ENCODE results near the gene NKAIN2.

The NKAIN2 gene

DNA sequence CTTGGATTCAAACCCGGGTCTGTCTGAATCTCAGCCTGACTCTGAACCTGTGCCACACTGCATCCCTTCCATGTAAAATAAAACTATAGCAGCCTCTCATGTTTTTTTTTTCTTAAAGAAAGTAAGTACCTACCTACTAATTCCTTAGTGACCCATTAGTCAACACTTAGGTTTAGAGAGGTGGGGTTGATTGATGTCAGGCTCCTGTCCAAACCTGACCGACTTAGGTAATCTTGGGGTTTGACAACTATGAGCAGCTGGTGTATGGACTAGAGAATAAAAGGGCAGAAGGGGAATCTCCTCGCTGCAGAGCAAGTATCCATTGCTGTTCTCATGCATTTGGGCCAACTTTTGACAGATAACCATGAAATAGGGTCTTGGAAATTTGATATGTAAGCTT, 6.5 kb downstream of the NKAIN2 start:
- DNase-seq = no peak

DNA sequence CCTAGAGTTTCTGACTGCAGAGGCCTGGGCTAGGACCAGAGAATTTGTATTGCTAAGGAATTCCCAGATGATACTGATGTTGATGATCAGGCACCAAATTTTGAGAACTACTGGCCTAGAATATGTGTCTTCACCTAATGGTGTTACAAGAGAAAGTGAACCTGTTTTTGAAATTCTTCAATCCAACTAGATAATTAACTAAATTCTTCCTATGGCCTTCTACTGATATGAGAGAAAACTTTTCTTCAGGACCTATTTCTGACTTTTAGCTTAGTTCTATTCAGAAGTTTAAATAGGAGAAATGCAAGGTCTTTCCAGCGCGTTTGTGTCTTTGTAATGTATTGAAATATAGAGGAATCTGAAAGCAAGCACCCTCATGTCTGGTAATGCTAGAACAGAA, 7.3 kb downstream of the NKAIN2 start:
- no peak for DNase-seq

DNA sequence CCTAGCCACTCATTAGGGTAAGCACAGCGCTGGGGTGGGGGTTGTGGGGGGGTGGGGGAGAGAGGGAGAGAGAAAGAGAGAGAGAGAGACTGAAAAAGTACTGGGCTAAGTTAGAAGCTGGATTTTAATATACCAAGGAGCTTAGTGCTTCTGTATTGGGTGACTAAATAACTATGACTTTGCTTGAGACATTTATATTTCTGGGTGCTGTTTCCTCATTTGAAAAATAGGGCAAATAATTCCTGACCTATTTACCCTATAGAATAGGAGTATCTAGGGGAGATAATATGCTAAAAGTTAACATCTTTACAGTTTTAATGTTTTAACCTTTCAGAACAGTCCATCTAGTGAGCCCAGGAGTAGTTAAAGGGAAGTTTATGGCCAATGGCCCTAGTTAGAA, 7.7 kb downstream of the NKAIN2 start:
- no peak for DNase-seq

DNA sequence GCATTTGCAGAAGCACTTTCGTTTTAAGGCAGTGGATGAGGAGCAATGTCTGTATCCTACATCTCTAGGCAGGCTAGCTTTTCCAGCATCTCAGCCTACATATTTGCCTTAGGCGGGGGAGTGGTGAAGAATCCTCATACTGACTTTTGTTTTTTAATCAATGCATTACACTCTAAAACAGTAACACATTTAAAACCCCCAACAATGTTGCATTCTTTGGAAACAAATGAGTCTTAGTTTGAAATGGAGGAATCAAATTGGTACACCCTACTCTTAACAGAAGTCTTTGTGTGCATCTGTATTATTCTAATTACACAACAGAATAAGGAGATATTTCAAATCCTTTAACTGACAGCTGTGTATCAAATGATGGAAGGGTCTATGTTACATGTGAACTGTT, 9.0 kb downstream of the NKAIN2 start:
- no peak for DNase-seq

DNA sequence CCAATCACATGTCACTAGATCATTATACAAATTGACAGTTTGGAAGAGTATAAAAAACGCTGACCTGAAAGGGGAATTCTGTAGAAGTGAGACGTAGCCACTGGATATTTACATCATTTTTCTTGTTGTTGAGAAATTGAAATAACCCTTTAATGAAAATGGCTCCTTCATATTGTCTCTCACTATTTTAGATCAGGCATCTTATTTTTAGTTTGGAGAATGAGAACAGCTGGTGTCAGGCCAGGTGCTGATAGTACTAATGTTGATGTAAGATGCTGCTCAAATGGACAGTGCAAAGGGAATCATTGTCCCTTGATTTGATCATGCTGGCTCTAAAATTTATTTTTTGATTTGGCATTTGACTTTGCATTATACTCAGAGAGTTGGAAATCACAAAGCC, 17.4 kb downstream of the NKAIN2 start:
- no peak for DNase-seq

DNA sequence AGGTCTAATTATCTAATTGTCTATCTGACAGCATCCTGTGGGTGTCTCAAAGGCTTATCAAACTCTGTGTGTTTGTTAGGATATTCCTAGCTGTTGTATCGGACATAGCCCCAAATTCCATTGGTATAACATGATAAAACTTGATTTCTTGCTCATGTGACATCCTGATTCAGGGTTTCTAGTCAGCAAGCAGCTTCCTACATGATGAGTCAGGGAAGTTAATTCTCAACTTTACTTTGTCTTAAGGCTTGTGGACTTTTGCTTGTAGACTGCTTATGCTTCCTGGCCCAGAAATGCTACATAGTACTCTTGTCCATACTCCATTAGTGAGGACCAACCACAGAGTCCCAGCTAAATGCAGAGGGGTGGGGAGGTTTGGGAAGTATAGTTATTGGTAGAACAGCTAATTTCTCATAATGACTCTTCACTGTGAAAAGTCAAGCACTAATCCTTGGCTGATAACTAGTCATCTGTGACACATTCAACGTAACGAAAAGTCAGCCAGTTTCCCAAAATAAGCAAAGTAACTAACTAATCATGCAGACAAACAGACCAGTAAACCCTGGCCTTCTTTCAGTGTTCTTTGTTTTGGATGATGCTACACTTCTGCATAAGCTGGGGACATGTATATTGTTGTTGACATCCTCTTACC, 25.8 kb downstream of the NKAIN2 start:
- no peak for DNase-seq

DNA sequence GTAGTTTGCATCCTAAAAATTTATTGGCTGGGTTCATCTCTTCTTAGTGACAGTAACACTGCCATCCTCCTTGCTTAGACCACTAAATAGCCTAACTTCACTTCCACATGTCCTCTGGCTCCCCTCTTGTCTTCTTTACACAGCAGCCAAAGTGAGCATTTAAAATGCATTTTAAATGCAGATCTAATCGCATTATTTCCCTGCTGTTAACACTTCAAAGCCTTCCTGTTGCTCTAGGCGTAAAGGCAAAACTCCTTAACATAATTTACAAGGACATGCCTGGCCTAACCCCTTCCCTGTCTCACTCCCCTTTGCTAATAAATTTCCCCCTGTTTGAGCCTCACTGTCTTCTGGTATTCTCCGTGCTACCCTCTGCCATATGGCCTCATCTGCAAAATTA, 26.5 kb downstream of the NKAIN2 start:
- no peak for DNase-seq

DNA sequence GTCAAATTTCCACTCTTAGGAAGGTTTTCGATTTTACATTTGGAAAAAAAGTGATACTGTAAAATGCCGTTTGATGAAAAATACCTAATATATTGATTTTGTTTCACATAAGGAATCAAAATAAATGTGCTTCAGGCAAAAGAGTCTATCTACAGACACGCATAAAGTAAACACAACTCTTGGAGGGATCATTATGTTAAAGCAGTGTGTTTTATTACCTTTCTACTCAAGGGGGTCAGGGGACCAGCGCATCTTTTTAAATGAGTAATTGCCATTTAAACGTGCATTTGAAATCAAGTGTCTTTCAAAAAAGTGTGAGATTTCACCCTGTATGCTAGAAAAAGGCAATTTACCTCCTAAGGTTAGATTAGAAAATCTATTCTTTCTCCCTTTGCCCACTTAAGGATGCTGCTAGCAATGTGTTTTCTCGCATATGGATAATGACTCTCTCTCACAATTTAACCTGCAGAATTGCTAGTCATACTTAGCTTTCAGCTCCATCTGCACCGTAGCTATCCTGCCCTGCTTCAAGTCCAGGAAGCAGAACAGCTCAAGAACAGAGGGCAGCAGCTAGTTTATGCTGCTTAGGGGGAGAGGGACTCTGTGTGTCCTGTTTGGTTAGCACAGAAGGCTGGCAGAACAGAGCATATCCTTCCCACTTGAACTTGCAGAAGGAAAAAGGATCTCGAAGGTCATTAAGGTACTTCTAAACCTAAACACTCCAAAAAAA, 35.0 kb downstream of the NKAIN2 start:
- DNase-seq = no peak

DNA sequence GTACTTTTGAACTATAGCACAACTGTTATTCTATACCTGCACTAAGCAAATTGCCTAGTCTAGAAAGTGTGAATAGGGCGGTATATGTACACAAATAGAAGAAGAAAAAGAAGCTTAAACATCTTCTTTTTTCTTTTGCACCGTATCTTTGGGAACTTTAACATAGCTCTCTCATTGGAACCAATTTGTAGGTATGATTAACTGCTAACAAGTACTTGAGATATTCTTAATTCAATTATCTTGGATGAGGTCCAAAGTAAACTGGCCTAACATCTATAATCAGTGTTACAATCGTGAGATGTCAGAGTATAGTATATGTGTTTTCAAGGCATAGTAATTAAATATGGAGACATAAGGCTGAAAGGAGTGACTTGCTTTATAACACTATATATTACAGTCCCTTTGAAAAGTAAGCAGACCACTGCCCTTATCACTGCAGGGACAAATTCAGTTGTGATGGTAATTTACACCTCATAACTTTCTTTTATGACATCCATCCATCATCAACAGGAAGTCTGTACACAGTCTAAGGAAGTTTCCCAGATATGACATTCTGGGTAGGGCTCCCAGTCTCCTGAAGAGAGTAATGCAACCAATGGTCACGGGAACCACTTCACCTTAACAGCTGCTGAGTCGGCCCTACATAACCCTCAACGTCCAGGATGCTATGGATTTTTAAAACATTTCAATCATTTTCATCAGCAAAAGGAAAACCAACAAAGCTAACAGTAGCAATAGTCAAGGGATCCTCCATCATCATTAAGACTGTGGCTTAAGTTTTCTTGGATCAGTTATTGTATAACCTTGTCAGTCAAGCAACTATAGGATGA, 37.6 kb downstream of the NKAIN2 start:
- no peak for DNase-seq

DNA sequence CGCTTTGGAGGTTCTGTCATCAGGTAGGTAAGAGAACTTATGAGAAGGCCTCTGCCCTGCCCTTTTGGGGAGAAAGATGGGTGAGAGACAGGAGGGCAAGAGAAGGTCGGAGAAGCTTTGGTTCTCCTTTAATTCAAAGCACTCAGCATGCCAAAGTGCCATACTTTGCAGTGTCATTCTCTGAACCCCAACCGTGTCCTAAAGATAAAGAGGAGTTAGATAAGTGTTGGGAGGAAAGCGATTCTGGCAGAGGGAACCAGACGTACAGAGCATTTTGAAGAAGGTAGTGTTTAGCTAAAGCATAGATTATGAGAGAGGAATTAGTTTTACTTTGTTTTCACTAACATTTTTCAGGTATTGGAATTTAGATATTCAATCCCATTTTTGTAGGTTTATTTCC, 40.3 kb downstream of the NKAIN2 start:
- no peak for DNase-seq

DNA sequence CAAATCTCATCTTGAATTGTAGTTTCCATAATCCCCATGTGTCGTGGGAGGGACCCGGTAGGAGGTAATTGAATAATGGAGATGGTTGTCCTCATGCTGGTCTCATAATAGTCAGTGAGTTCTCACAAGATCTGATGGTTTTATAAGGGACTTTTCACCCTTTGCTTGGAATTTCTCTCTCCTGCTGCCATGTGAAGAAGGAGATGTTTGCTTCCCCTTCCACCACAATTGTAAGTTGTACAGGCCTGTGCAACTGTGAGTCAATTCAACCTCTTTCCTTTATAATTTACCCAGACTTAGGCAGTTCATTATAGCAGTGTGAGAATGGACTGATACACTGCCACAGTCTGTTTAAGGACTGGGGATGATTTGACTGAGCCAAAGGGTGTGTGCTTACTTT, 44.7 kb downstream of the NKAIN2 start:
- DNase-seq = no peak

DNA sequence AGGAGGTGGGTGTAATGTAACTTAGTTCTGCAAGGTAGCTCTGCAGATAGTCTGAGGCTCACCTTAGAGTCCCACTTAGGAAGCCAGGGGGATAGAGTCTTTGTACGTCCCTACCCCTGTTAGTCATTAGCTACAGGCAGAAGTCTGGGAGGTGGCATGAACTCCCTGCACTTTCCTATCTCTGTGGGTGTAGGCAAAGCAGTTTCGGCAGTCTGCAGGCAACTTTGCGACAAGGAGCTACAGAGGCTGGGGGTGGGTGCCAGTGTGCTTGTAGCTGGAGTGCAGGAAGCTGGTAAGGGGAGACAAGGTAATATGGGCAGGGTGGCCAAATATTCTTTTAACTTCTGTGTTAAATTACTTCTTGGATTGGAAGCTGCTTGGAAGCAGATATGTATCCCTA, 45.7 kb downstream of the NKAIN2 start:
- no peak for DNase-seq

DNA sequence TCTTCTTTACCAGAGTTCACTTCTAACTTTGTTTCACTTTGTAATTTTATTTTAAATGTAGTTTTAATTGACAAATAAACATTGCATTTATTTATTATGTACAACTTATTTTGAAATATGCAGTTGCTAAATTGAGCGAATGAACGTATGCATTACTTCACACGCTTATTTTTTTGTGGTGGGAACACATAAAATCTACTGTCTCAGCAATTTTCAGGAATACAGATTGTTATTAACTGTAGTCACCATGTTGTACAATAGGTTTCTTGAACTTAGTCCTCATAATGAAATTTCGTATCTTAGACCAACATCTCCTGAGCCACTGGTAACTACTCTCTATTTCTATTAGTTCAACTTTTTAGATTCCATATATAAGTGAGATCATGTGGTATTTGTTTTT, 46.9 kb downstream of the NKAIN2 start:
- DNase-seq = no peak

DNA sequence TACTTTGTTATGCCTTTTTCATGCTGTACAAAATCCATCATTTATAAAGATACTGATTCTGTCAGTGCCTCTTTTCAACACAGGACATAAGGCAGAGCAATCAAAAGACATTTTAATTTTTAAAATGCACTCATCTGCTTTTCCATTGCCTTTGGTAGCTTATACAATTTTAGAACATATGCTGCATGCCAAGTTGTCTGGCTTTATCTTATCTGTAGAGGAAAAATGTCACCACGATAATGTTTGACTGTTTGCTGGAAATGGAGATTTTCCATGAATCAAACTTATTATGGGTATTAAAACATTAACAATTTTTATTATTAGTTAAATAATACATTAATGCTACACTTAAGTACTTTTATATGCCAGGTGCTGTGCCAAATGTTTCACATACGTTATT, 50.5 kb downstream of the NKAIN2 start:
- DNase-seq = no peak

DNA sequence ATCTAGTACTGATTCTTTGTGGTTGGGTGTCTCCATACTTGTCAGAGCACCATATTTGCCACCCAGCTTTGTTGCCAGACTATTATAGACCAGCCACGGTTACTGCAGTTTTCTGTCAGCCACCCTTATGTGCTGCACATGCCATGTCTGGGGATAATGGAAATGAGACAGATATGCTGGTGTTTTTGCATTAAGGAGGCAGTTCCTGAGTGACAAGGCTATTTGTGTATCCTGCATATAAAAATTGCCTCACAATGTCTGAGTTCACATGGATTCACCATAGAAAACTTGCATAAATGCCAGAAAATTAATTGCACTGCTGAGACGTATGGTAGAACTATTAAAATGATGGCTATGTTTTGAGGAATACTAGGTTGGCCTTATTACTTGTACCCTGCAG, 51.8 kb downstream of the NKAIN2 start:
- no peak for DNase-seq

DNA sequence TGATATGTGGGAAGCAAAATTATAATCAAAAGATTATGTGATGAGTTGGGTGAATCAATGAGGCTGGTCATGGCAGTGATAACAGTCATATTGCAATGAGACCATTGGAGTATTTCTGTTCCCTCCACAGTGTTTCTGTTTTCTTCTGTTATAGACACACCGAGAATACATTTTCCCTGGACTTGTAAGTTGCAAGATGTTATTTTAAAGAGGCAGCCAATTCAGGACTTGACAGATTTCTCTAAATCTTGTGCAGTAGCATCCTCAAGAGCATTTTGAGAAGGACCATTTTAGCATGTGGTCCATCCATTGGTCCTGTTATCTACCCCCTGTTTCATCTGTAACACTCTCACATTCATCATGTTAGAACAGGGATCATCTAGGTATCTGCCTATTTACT, 55.6 kb downstream of the NKAIN2 start:
- no peak for DNase-seq

DNA sequence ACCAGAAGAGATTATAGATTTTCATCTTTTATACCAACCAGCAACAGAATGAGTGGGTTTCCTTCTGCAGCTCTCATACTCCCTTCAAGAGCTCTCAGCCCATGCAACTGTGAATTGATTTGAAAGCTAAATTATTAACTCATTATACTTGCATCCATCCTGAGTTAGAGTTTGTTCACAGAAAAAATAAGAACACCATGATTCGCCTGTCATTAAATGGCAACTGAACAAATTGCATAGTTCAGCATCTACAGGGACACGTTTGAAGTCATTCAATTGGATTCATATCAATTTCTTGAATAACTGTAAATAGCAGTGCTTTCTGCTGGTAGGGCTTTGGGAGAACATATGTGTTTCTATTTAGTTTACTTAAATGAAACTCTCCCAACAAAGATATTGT, 65.7 kb downstream of the NKAIN2 start:
- no peak for DNase-seq

DNA sequence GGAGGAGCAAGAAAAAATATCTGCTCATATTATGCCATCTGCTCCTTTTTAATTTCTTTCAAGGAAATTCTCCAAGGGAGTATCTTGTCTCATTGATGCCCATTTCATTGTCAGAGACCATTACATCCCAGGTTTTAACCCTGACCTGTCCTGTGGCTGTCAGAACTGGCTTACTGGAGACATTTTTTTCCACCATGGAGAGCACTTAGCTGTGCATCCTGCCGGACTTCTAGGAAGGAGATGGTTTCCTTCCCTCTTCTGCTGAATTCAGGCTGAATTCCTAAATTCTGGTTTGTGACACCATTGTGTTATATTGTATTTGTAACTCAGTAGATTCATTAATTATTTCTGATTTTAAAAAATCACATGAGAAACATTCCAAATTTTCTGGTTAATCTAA, 70.3 kb downstream of the NKAIN2 start:
- DNase-seq = no peak

DNA sequence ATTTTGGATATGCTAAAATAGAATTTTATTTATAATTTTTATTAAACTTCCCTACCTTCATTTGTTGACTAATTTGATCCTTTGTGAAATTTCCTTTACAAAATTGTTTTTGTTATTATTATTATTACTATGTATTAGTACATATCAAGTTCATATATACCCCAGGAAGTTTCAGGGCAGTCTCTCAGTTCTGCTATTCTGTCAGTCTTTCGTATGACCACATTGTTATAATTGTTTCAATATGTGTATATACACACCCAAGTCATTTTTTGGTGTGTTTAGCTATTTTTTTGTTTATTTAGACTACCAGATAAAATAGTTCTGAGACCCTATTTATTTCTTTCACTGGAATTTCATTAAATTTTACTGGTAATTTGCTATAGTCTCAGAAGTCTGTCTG, 72.1 kb downstream of the NKAIN2 start:
- DNase-seq = no peak

DNA sequence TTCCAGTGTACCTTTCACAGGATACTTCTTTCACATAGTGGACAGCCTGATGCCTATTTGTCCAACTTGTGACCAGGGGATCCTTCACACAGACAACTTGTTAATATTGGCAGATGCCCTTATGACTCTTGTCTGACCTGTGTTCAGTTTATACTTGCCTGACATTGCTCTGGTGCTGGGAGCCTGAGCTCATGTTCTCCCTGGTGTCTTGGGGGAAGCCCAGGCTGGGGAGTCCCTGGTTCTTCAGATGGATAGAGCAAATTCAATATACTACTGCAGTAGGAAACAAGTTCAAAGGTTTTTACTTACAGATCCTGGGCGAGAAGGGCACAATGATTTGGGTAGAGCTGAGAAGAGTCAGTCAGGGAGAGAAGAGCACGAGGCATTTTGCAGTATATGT, 76.1 kb downstream of the NKAIN2 start:
- DNase-seq = no peak

DNA sequence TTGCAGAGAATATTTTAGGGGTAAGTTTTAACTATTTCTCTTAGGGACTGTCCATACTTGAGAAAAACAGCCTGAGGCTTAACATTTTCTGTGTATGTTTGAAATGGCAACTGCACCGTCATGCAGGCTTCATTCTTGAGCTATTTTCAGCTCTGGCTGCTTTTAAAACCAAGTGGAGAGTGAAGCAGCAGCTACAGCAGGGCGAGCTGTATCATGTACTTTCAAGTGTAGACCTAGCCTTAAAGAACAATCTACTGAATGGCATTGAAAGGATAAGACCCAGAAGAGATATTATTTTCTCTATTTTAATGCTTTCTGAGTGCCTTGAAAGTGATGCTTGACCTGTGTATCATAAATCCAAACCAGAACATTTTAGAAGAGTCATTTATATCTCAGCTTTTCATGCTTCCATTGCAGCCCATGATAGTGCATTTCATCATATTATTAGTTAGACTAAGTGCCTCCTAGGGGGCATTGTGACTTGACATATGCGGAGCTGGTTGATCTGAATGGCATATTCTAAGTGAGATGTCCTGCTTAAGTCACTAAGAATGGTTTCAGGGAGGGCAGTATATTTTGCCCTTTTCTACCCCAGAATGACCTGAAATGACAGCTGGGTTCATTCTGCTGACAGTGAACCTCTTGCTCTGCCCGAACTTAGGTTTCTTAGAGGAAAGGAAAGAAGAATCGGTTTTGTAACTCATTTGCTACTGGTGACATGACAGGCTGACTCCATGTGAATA, 85.3 kb downstream of the NKAIN2 start:
- no peak for DNase-seq

DNA sequence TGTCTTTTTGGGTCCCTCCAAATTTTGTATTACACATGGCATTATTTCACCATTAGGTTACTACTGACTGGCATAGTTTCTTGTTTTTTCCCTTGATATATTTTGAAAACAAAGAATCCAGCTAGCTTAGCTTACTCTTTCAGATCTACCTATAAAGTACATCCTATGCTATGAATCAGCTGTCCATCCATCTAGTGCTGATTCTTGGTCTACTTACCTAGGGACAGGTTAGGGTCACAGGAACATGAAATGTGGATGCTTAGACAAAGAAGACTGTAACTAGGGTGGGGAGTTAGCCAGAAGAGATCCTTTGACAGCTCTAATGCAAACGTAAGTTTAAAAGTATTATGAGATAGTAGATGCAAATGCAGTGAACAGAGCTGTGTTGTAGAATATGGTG, 91.7 kb downstream of the NKAIN2 start:
- no peak for DNase-seq

DNA sequence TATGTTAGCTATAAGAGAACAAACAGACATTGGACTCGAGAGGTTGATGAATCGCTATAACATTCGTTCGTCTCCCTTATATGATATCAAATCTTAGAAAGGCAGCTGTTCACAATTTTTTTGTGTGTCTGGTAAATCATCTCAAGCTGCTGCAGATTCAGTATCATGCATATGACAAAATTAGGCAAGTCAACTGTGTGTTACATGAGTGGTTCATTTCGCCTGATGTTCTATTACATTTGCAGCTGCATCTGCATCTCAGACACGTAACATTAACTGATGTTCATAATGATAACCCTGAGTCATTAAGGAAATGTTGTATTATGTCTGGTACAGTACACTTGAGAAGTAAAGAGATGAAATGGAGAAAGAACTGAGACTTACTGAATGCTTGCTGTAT, 92.1 kb downstream of the NKAIN2 start:
- DNase-seq = no peak
